ENCODE measurements around the gene ZBTB12. TPM values are rescaled to one million over a fixed set of nuclear protein-coding genes. Genes with fewer than 3 reads are reported as not detected.
A peak's percentile ranks its signal among the peaks of the same experiment; 100 is the strongest.

ZBTB12 gene
- total and polyA plus RNA-seq, 10 of the 15 experiments (the other 5 are each of a cell fraction or from before 2014, with no cell fraction given) = 0.81 to 4.5 (median 1.7) TPM; not detected in 4

- TF ChIP-seq ZBTB33 (IDR thresholded peaks at IDR 0.05) (no peak), HDGF (IDR thresholded peaks at IDR 0.05) (no peak), SMARCA5 (IDR thresholded peaks at IDR 0.05) (peak; percentile 63; the same call in 1 of the 2 replicates), SMC3 (IDR thresholded peaks at IDR 0.05; ENCODE audit: borderline replicate concordance, low read length) (no peak), YY1 (IDR thresholded peaks at IDR 0.05; ENCODE audit: low read depth, low read length) (0 out of 2 replicates have a peak, but pooled peaks have one; percentile 26), RELB (IDR thresholded peaks at IDR 0.05; ENCODE audit: low read depth) (0 out of 2 replicates have a peak, but pooled peaks have one; percentile 16), NKRF (conservative IDR thresholded peaks at IDR 0.05) (peak; percentile 54)
Measured at GRCh38 chr6:31901953-31902643, at the start of gene ZBTB12 (continued).

All from GM12878 (cell line).